K562 (cell line): Measurements from ENCODE around the gene SELENOO. TPM values are rescaled to one million over a fixed set of nuclear protein-coding genes. Genes with fewer than 3 reads are reported as not detected.

ENCODE experiments used
- ARNT ChIP-seq, 2 experiments: fragments of 450-650 bp; IDR thresholded peaks; 2 replicates each; pipeline ENCODE4 v1.6.1; 2016; ENCODE audit warnings: mild to moderate bottlenecking in 1 of 2
- BCOR ChIP-seq: fragments of 450-650 bp; IDR thresholded peaks from 2 replicates; pipeline ENCODE4 v1.6.1; 2016
- CBX2 ChIP-seq: fragments of 200-600 bp; sonication (generic); IDR thresholded peaks from one replicate; pipeline ENCODE4 v1.6.1; 2012; ENCODE audit warnings: mild to moderate bottlenecking, low read length, inconsistent platforms; ENCODE audit not compliant: insufficient read depth, poor library complexity, severe bottlenecking
- CREB1 ChIP-seq, 2 experiments: sonication (generic) in 1 of 2; formaldehyde crosslinking in 1 of 2; IDR thresholded peaks; 2 replicates each; pipeline versions ENCODE4 v1.6.1 to v1.8.0; 2012 to 2022; ENCODE audit warnings: inconsistent platforms in 1 of 2, mild to moderate bottlenecking in 1 of 2, missing genetic modification reagents in 1 of 2, moderate library complexity in 1 of 2
- FIP1L1 ChIP-seq: fragments of 200-400 bp; formaldehyde crosslinking; IDR thresholded peaks from 2 replicates; pipeline ENCODE4 v1.6.1; 2018; ENCODE audit warnings: mild to moderate bottlenecking, low read depth, low read length; ENCODE audit not compliant: poor library complexity, severe bottlenecking
- ILF3 ChIP-seq: fragments of 450-650 bp; IDR thresholded peaks from 2 replicates; pipeline ENCODE4 v1.6.1; 2018; ENCODE audit warnings: antibody characterized with exemption, mild to moderate bottlenecking, moderate library complexity, borderline replicate concordance
- NR1H2 ChIP-seq: sonication (generic); formaldehyde crosslinking; IDR thresholded peaks from 2 replicates; pipeline ENCODE4 v1.4.0; 2020; ENCODE audit warnings: mild to moderate bottlenecking, missing genetic modification reagents
- RBM34 ChIP-seq: fragments of 200-400 bp; formaldehyde crosslinking; IDR thresholded peaks from 2 replicates; pipeline ENCODE4 v1.6.1; 2018; ENCODE audit warnings: low read length, borderline replicate concordance; ENCODE audit not compliant: insufficient read depth
- SMAD4 ChIP-seq: fragments of 250-450 bp; sonication (Bioruptor Pico); conservative IDR thresholded peaks from 2 replicates; pipeline ENCODE4 v1.8.0; 2021; ENCODE audit warnings: inconsistent platforms, mild to moderate bottlenecking, moderate library complexity
- ZBTB7A ChIP-seq: IDR thresholded peaks from 2 replicates; pipeline ENCODE4 v1.6.1; 2011; ENCODE audit warnings: low read depth, mild to moderate bottlenecking, low read length, moderate library complexity, borderline replicate concordance; ENCODE audit not compliant: control insufficient read depth
- ZNF584 ChIP-seq: fragments of 200-800 bp; sonication (Bioruptor generic); IDR thresholded peaks from 2 replicates; pipeline ENCODE4 v1.6.1; 2016; ENCODE audit warnings: low read depth, mild to moderate bottlenecking, missing genetic modification characterization, missing compliant biosample characterization
- polyA plus RNA-seq, 8 experiments: library from polyadenylated mRNA; depleted of rRNA in 4 of 8; stranded (reverse) in 5 of 8; unstranded in 3 of 8; fragments of >200 nt; fragmentation: Nextera tagmentation in 2 of 8; fragmentation: Illumina TruSeq in 1 of 8; extraction: Ambion mirVana in 2 of 8; extraction: Trizol in 1 of 8; gene quantifications; 2 replicates each; pipeline versions ENCODE4 v1.2.1 to v1.2.3, GENCODE V29; 2011 to 2014; ENCODE audit warnings: inconsistent platforms in 1 of 8, missing spikeins in 1 of 8
- total RNA-seq, 7 experiments: library from RNA; depleted of rRNA in 6 of 7; stranded (reverse); fragments of >200 nt in 6 of 7; fragmentation: Illumina TruSeq in 2 of 7; extraction: Trizol in 2 of 7; gene quantifications; 2 replicates each; pipeline versions ENCODE4 v1.2.1 to v1.2.3, GENCODE V29; 2011 to 2021; ENCODE audit warnings: low replicate concordance in 1 of 7
- TF ChIP-seq, protein P1 (sequence below): fragments of 200-800 bp; sonication (Bioruptor generic); IDR thresholded peaks from 2 replicates; pipeline ENCODE4 v1.6.1; 2017; ENCODE audit warnings: missing genetic modification characterization, missing compliant biosample characterization

Gene SELENOO
- total and polyA plus RNA-seq, 9 of the 15 experiments (the other 6 are each of a cell fraction or from before 2014, with no cell fraction given), result 0.37 to 24.9 (median 8.3) TPM

DNA sequence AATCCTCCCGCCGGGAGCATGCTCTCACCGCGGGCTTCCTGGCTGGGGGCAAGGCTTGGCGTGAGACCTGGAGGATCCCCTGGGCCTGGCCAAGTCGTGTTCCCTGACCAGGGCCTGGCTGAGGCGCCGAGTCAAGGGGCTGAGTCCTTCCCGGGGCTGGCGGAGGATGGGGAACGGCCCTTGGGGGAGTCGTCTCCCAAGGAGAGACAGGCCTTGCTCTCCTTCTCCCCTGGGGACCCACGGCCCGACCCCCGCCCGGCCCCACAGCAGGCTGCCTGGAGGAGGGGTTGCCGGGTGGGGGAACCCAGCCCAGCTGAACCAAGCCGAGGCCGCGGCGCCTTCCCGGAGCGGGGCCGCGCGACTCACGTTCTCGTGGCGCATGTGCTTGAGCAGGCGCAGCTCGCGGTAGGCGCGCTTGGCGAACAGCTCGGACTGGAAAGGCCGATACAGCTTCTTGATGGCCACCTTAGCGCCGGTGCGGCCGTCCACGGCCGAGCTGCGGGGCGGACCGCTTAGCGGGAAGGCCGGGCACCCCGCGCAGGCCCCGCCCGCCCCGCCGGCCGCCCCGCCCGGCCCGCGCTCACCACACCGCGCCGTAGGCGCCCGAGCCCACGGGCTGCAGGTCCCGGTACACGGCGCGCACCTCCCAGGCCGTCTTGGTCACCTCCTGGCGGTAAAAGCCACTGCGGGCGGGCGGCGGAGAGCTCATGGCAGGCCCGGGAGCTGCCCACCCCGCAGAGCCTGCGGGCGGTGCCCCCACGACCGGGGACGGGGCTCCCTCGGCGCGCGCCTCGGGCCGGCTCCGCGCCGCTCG lies 60.2 kb downstream of the SELENOO start (continued):
- TF ChIP-seq SMAD4 (CRISPR knock-in tag) (0 out of 2 replicates have a peak, but pooled peaks have one; percentile 31), RBM34 (no peak), CREB1 (IDR thresholded peaks at IDR 0.05) (no peak), CREB1 (CRISPR knock-in tag; IDR thresholded peaks at IDR 0.05) (no peak), NR1H2 (CRISPR knock-in tag) (no peak), FIP1L1 (peak; percentile 31), ZBTB7A (peak; percentile 27; the same call in 1 of the 2 replicates), BCOR (no peak), ZNF584 (CRISPR knock-in tag) (no peak), ILF3 (no peak), CBX2 (no peak), ARNT (IDR thresholded peaks at IDR 0.05) (no peak)
- TF ChIP-seq, protein P1, sequence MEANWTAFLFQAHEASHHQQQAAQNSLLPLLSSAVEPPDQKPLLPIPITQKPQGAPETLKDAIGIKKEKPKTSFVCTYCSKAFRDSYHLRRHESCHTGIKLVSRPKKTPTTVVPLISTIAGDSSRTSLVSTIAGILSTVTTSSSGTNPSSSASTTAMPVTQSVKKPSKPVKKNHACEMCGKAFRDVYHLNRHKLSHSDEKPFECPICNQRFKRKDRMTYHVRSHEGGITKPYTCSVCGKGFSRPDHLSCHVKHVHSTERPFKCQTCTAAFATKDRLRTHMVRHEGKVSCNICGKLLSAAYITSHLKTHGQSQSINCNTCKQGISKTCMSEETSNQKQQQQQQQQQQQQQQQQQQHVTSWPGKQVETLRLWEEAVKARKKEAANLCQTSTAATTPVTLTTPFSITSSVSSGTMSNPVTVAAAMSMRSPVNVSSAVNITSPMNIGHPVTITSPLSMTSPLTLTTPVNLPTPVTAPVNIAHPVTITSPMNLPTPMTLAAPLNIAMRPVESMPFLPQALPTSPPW (CRISPR knock-in tag), result no peak
